ENCODE data around the gene BPIFB2.

DNA sequence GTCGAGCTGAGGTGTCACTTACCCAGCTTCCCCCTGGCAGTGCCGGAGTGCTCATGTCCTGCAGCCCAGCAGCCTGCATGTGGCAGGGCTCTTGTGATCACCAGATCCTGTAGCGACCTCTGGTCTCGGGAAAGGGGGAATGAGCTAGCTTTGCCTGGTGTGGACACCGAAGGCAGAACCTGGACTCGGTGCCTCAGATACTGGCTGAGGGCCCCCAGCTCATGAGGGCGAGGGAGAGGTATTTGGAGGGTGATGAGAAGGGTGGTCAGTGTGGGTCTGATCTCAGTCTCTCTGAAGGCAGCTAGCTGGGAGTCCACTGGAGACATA lies 29.5 kb upstream of the BPIFB2 start:
- TF ChIP-seq, protein P1, sequence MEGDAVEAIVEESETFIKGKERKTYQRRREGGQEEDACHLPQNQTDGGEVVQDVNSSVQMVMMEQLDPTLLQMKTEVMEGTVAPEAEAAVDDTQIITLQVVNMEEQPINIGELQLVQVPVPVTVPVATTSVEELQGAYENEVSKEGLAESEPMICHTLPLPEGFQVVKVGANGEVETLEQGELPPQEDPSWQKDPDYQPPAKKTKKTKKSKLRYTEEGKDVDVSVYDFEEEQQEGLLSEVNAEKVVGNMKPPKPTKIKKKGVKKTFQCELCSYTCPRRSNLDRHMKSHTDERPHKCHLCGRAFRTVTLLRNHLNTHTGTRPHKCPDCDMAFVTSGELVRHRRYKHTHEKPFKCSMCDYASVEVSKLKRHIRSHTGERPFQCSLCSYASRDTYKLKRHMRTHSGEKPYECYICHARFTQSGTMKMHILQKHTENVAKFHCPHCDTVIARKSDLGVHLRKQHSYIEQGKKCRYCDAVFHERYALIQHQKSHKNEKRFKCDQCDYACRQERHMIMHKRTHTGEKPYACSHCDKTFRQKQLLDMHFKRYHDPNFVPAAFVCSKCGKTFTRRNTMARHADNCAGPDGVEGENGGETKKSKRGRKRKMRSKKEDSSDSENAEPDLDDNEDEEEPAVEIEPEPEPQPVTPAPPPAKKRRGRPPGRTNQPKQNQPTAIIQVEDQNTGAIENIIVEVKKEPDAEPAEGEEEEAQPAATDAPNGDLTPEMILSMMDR (IDR thresholded peaks at IDR 0.05): no peak
- no peak for TF ChIP-seq POLR2A (IDR thresholded peaks at IDR 0.05)

Measured in heart left ventricle (tissue), 13 donors.